ENCODE results near the gene CDH23.

DNA sequence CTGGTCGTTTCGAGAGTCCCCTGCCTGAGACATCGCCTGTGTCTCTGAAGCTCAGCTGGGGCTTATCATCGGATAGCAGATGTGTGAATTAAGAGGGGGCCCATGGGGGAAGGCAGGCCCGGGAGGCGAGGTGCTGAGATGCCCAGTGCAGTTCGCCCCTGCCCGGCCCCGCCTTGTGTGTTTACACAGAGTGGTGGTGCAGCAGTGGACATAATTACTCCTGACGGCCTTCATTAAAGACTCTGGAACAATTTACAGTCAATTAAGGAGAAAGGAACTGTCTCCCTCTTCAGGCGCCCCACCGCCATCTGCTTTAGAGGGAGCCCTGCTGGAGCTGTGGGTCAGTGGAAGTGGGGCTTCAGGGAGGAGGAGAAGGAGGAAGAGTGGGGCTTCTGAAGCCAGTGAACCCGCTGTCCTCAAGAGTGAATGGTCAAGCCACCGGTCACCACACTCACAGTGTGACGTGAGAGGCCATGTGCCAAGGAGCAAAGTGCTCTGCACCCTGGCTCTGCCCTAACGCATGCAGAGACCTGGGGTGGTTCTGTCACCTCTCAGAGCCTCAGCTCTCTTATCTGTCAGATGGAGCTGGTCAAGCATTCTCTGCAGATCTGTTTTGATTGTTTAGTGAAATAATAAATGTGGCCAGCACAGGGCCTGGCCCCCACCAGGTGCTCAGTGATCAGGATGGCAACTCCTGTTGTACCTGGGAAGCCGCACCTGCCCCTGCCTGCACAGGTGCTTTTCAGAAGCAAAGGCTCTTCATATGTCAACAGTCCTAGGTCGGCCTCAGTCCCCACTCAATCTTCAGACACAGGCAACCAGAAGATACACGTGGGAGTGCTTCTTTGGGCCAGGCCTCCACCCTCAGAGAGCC lies 65.6 kb downstream of the CDH23 start:
- TF ChIP-seq, protein P1, sequence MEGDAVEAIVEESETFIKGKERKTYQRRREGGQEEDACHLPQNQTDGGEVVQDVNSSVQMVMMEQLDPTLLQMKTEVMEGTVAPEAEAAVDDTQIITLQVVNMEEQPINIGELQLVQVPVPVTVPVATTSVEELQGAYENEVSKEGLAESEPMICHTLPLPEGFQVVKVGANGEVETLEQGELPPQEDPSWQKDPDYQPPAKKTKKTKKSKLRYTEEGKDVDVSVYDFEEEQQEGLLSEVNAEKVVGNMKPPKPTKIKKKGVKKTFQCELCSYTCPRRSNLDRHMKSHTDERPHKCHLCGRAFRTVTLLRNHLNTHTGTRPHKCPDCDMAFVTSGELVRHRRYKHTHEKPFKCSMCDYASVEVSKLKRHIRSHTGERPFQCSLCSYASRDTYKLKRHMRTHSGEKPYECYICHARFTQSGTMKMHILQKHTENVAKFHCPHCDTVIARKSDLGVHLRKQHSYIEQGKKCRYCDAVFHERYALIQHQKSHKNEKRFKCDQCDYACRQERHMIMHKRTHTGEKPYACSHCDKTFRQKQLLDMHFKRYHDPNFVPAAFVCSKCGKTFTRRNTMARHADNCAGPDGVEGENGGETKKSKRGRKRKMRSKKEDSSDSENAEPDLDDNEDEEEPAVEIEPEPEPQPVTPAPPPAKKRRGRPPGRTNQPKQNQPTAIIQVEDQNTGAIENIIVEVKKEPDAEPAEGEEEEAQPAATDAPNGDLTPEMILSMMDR (conservative IDR thresholded peaks at IDR 0.05), result no peak
- TF ChIP-seq EZH2 (IDR thresholded peaks at IDR 0.05; ENCODE audit: low read depth), result no peak
